Measurements from ENCODE around the gene DNAJC21. TPM values are rescaled to one million over a fixed set of nuclear protein-coding genes. Genes with fewer than 3 reads are reported as not detected.

DNAJC21 gene
- total and polyA plus RNA-seq, 2 experiments from 2014 or later = 35.7 to 37.4 TPM

DNA sequence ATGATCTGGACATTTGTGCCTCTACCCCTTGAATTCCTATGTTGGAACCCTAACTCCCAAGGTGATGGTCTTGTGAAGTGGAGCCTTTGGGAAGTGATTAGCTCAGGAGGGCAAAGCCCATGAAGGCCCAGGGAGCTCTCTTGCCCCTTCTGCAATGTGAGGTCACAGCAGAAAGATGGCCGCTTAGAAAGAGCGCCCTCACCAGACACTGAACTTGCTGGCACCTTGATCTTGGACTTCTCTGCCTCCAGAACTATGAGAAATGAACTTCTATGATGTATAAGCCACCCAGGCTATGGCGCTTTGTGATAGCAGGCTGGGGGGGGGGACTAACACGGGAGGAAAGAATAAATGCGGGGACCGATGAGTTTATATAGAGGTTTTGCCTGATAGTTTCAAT, 73.1 kb downstream of the DNAJC21 start:
- Mint-ChIP-seq H3K9me3 (no peaks in the 10 kb centered on the region), H3K27me3 (ENCODE audit: insufficient read depth, low read depth, poor library complexity) (peaks cover 7% of the 10 kb centered on the region), H3K4me3 (no peak overlapping the region), H3K4me1 (peaks cover 14% of the 10 kb centered on the region), H3K27ac (no peak overlapping the region), H3K36me3 (ENCODE audit: low read depth) (no peaks in the 10 kb centered on the region)
- Histone ChIP-seq H3K4me1 (ENCODE audit: insufficient read depth) (peaks cover 15% of the 10 kb centered on the region), H3K27ac (ENCODE audit: low read depth) (no peak overlapping the region), H2AFZ (peak overlapping the region; percentile 91), H3K27me3 (ENCODE audit: insufficient read depth) (no peaks in the 10 kb centered on the region), H3K9me2 (ENCODE audit: insufficient read depth) (no peaks in the 10 kb centered on the region), H4K20me1 (replicated peaks; ENCODE audit: insufficient read depth) (no peaks in the 10 kb centered on the region), H3F3A (replicated peaks; ENCODE audit: low read depth) (no peaks in the 10 kb centered on the region), H3K79me2 (replicated peaks; ENCODE audit: insufficient read depth) (no peaks in the 10 kb centered on the region), H3K4me2 (no peak overlapping the region), H3K36me3 (ENCODE audit: insufficient read depth) (no peaks in the 10 kb centered on the region; the same call in 1 of the 2 replicates), H3K4me3 (no peak overlapping the region)
- TF ChIP-seq, protein P1, sequence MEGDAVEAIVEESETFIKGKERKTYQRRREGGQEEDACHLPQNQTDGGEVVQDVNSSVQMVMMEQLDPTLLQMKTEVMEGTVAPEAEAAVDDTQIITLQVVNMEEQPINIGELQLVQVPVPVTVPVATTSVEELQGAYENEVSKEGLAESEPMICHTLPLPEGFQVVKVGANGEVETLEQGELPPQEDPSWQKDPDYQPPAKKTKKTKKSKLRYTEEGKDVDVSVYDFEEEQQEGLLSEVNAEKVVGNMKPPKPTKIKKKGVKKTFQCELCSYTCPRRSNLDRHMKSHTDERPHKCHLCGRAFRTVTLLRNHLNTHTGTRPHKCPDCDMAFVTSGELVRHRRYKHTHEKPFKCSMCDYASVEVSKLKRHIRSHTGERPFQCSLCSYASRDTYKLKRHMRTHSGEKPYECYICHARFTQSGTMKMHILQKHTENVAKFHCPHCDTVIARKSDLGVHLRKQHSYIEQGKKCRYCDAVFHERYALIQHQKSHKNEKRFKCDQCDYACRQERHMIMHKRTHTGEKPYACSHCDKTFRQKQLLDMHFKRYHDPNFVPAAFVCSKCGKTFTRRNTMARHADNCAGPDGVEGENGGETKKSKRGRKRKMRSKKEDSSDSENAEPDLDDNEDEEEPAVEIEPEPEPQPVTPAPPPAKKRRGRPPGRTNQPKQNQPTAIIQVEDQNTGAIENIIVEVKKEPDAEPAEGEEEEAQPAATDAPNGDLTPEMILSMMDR (conservative IDR thresholded peaks at IDR 0.05; ENCODE audit: low read depth in 2 of 2) = peak; percentile 19 to 50; a peak in 3 of 4 replicates
- TF ChIP-seq EZH2 (IDR thresholded peaks at IDR 0.05; ENCODE audit: low read depth, unreplicated experiment) = no peak
- TF ChIP-seq ZNF114 (CRISPR knock-in tag; IDR thresholded peaks at IDR 0.05) = no peak
- ATAC-seq (no peak), DNase-seq (ENCODE audit: low spot score) (peak; percentile 4)

DNA sequence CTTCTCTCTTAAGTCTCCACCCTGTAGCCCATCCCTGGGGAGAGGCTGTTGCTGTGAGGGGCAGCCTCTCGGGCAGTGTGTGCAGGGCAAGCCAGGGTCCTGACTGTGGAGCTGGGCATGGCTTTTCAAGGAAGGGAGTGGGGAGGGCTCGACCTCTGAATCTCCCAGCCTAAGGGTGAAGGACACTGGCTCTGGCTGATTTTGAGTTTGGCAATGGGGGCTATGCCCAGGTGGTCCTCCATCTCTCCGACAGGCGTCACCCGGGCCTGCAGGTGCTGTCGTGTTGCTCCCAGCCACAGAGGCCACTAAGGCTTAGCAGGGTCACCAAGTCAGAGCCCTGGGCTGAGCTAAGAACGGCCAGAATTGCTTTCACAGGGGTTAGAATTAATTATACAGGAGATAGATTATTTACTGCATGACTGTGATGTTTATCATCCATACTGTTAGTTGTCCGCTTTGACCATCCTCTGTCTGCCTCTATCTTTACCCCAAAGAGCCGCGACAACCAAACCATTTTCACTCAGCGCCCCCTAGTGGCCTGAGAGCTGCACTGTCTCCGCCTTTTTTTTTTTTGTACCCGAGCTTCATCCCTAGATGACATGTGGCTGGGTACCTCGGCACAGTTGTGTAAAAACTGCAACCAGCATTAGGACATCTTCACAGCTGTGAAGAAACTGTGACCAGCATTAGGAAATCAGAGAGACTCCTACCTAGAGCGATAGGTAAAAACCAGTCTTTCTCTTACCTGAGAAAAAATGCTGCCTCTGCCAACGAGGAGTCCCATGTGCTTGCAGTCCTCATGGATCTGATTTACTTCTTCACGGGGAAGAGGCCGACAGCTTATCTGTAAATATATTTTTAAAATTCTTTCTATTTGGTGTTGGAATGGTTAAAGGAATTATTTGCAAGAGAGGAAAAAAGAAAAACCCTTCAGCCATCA, 73.9 kb downstream of the DNAJC21 start:
- Histone ChIP-seq H3K79me2 (replicated peaks; ENCODE audit: insufficient read depth) (no peaks in the 10 kb centered on the region), H3K4me1 (ENCODE audit: insufficient read depth) (peaks cover 15% of the 10 kb centered on the region), H3K27ac (ENCODE audit: low read depth) (no peak overlapping the region), H3K36me3 (ENCODE audit: insufficient read depth) (no peaks in the 10 kb centered on the region; the same call in 1 of the 2 replicates), H3K27me3 (ENCODE audit: insufficient read depth) (no peaks in the 10 kb centered on the region), H3K4me2 (0 out of 2 replicates have a peak overlapping the region, but pooled peaks have one; percentile 59), H3K4me3 (no peak overlapping the region), H4K20me1 (replicated peaks; ENCODE audit: insufficient read depth) (no peaks in the 10 kb centered on the region), H3F3A (replicated peaks; ENCODE audit: low read depth) (no peaks in the 10 kb centered on the region), H2AFZ (peak overlapping the region; percentile 91; the same call in 1 of the 2 replicates), H3K9me2 (ENCODE audit: insufficient read depth) (no peaks in the 10 kb centered on the region)
- Mint-ChIP-seq H3K4me3 (no peak overlapping the region), H3K4me1 (peaks cover 14% of the 10 kb centered on the region), H3K27me3 (ENCODE audit: insufficient read depth, low read depth, poor library complexity) (peaks cover 7% of the 10 kb centered on the region), H3K27ac (no peak overlapping the region), H3K36me3 (ENCODE audit: low read depth) (no peaks in the 10 kb centered on the region), H3K9me3 (no peaks in the 10 kb centered on the region)
- peak; percentile 93 for ATAC-seq
- TF ChIP-seq, protein P2, sequence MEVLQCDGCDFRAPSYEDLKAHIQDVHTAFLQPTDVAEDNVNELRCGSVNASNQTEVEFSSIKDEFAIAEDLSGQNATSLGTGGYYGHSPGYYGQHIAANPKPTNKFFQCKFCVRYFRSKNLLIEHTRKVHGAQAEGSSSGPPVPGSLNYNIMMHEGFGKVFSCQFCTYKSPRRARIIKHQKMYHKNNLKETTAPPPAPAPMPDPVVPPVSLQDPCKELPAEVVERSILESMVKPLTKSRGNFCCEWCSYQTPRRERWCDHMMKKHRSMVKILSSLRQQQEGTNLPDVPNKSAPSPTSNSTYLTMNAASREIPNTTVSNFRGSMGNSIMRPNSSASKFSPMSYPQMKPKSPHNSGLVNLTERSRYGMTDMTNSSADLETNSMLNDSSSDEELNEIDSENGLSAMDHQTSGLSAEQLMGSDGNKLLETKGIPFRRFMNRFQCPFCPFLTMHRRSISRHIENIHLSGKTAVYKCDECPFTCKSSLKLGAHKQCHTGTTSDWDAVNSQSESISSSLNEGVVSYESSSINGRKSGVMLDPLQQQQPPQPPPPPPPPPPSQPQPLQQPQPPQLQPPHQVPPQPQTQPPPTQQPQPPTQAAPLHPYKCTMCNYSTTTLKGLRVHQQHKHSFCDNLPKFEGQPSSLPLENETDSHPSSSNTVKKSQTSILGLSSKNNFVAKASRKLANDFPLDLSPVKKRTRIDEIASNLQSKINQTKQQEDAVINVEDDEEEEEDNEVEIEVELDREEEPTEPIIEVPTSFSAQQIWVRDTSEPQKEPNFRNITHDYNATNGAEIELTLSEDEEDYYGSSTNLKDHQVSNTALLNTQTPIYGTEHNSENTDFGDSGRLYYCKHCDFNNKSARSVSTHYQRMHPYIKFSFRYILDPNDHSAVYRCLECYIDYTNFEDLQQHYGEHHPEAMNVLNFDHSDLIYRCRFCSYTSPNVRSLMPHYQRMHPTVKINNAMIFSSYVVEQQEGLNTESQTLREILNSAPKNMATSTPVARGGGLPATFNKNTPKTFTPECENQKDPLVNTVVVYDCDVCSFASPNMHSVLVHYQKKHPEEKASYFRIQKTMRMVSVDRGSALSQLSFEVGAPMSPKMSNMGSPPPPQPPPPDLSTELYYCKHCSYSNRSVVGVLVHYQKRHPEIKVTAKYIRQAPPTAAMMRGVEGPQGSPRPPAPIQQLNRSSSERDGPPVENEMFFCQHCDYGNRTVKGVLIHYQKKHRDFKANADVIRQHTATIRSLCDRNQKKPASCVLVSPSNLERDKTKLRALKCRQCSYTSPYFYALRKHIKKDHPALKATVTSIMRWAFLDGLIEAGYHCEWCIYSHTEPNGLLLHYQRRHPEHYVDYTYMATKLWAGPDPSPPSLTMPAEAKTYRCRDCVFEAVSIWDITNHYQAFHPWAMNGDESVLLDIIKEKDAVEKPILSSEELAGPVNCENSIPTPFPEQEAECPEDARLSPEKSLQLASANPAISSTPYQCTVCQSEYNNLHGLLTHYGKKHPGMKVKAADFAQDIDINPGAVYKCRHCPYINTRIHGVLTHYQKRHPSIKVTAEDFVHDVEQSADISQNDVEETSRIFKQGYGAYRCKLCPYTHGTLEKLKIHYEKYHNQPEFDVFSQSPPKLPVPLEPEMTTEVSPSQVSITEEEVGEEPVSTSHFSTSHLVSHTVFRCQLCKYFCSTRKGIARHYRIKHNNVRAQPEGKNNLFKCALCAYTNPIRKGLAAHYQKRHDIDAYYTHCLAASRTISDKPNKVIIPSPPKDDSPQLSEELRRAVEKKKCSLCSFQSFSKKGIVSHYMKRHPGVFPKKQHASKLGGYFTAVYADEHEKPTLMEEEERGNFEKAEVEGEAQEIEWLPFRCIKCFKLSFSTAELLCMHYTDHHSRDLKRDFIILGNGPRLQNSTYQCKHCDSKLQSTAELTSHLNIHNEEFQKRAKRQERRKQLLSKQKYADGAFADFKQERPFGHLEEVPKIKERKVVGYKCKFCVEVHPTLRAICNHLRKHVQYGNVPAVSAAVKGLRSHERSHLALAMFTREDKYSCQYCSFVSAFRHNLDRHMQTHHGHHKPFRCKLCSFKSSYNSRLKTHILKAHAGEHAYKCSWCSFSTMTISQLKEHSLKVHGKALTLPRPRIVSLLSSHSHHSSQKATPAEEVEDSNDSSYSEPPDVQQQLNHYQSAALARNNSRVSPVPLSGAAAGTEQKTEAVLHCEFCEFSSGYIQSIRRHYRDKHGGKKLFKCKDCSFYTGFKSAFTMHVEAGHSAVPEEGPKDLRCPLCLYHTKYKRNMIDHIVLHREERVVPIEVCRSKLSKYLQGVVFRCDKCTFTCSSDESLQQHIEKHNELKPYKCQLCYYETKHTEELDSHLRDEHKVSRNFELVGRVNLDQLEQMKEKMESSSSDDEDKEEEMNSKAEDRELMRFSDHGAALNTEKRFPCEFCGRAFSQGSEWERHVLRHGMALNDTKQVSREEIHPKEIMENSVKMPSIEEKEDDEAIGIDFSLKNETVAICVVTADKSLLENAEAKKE (CRISPR knock-in tag; IDR thresholded peaks at IDR 0.05) = no peak
- TF ChIP-seq EZH2phosphoT487 (IDR thresholded peaks at IDR 0.05; ENCODE audit: unreplicated experiment) = no peak
- no peak for TF ChIP-seq STAT1 (IDR thresholded peaks at IDR 0.05; ENCODE audit: unreplicated experiment)
- TF ChIP-seq, protein P1 (conservative IDR thresholded peaks at IDR 0.05; ENCODE audit: low read depth in 2 of 2) = peak; percentile 90 to 99
- TF ChIP-seq EZH2 (IDR thresholded peaks at IDR 0.05; ENCODE audit: low read depth, unreplicated experiment) = no peak
- TF ChIP-seq NANOG (IDR thresholded peaks at IDR 0.05; ENCODE audit: borderline replicate concordance) = no peak
- DNase-seq (ENCODE audit: low spot score) = peak; percentile 85

Data from GM23338 (cell line).